ENCODE measurements around the gene SDR39U1.
"Not testable (repeated sequence)": the region's sequence is repeated elsewhere in the genome, so short reads cannot be mapped to it uniquely, and the experiment has no call there.

SDR39U1 gene

GRCh38 chr14:24442240-24443052, at the start of gene SDR39U1:
Gene SDR39U1, minus strand, starts transcription at chr14:24442776. Its CDS starts 7 bp downstream, at chr14:24442769.
- peak; percentile 97 for DNase-seq

GRCh38 chr14:24491586-24492408, 49.2 kb upstream of the SDR39U1 start:
- DNase-seq: not testable (repeated sequence)

- DNase-seq: peak; percentile 21
These were observed 41.2 kb upstream of the SDR39U1 start for GRCh38 chr14:24483604-24484252.

GRCh38 chr14:24482699-24483303, 40.2 kb upstream of the SDR39U1 start:
- not testable (repeated sequence) for DNase-seq

GRCh38 chr14:24481622-24482324, 39.2 kb upstream of the SDR39U1 start:
- DNase-seq: peak; percentile 27

GRCh38 chr14:24479999-24480398, 37.4 kb upstream of the SDR39U1 start:
- not testable (repeated sequence) for DNase-seq

- no peak for DNase-seq
These were observed 32.7 kb upstream of the SDR39U1 start for GRCh38 chr14:24475261-24475660.

GRCh38 chr14:24473211-24473610, 30.6 kb upstream of the SDR39U1 start:
- DNase-seq: peak; percentile 12

GRCh38 chr14:24470450-24470849, 27.9 kb upstream of the SDR39U1 start:
- not testable (repeated sequence) for DNase-seq

GRCh38 chr14:24465805-24466204, 23.2 kb upstream of the SDR39U1 start:
- DNase-seq: no peak

GRCh38 chr14:24465368-24465767, 22.8 kb upstream of the SDR39U1 start:
- no peak for DNase-seq

GRCh38 chr14:24463884-24464785, 21.6 kb upstream of the SDR39U1 start:
- no peak for DNase-seq

GRCh38 chr14:24463017-24463883, 20.7 kb upstream of the SDR39U1 start:
- DNase-seq: no peak

- DNase-seq: no peak
These were observed 18.8 kb upstream of the SDR39U1 start for GRCh38 chr14:24461336-24461735.

GRCh38 chr14:24459331-24459730, 16.8 kb upstream of the SDR39U1 start:
- no peak for DNase-seq

GRCh38 chr14:24458736-24459135, 16.2 kb upstream of the SDR39U1 start:
- no peak for DNase-seq

- DNase-seq: no peak
These were observed 14.4 kb upstream of the SDR39U1 start for GRCh38 chr14:24456980-24457379.

- DNase-seq: not testable (repeated sequence)
These were observed 8.3 kb upstream of the SDR39U1 start for GRCh38 chr14:24450828-24451227.

GRCh38 chr14:24443053-24443665, 583 bp upstream of the SDR39U1 start:
- DNase-seq: no peak

- no peak for DNase-seq
These were observed 704 bp downstream of the SDR39U1 start for GRCh38 chr14:24441904-24442239.

All from RPMI8226 (cell line).